Endodermal cell (in vitro differentiated cells): ENCODE measurements around the gene ZNF76. TPM values are rescaled to one million over a fixed set of nuclear protein-coding genes. Genes with fewer than 3 reads are reported as not detected.

Experiments
- DNase-seq: peaks from one replicate; pipeline ENCODE4 v3.0.0-alpha.2; 2017
- H3K27ac ChIP-seq: 2 replicates; pipeline ENCODE4 v1.5.1; 2013; ENCODE audit warnings: mild to moderate bottlenecking, low read depth, low read length, moderate library complexity
- H3K27me3 ChIP-seq: 2 replicates; pipeline ENCODE4 v1.6.1; 2013; ENCODE audit warnings: mild to moderate bottlenecking, low read length, moderate library complexity; ENCODE audit not compliant: insufficient read depth, control insufficient read depth, poor library complexity, severe bottlenecking
- H3K36me3 ChIP-seq: 2 replicates; pipeline ENCODE4 v1.7.0; 2013; ENCODE audit warnings: mild to moderate bottlenecking, low read length, moderate library complexity; ENCODE audit not compliant: control insufficient read depth, insufficient read depth
- H3K4me1 ChIP-seq: one replicate; pipeline ENCODE4 v1.7.0; 2013; ENCODE audit warnings: low read length; ENCODE audit not compliant: control insufficient read depth, insufficient read depth
- H3K4me3 ChIP-seq: 2 replicates; pipeline ENCODE4 v1.5.1; 2013; ENCODE audit warnings: mild to moderate bottlenecking, low read length, moderate library complexity
- H3K9ac ChIP-seq: 2 replicates; pipeline ENCODE4 v1.6.1; 2013; ENCODE audit warnings: mild to moderate bottlenecking, low read length, moderate library complexity; ENCODE audit not compliant: poor library complexity, severe bottlenecking; ENCODE audit errors: extremely low read depth
- H3K9me3 ChIP-seq: 2 replicates; pipeline ENCODE4 v1.6.1; 2013; ENCODE audit warnings: mild to moderate bottlenecking, low read length, moderate library complexity; ENCODE audit not compliant: control insufficient read depth
- H3K27ac Mint-ChIP-seq: 2 replicates; pipeline ENCODE4 v1.8.0; 2020; ENCODE audit warnings: mixed read lengths
- H3K27me3 Mint-ChIP-seq: 2 replicates; pipeline ENCODE4 v1.8.0; 2021; ENCODE audit warnings: mild to moderate bottlenecking, mixed read lengths; ENCODE audit not compliant: insufficient read depth
- H3K36me3 Mint-ChIP-seq: 2 replicates; pipeline ENCODE4 v1.8.0; 2020; ENCODE audit warnings: low read depth, mixed read lengths
- H3K4me1 Mint-ChIP-seq: 2 replicates; pipeline ENCODE4 v1.8.0; 2020; ENCODE audit warnings: mixed read lengths
- H3K4me3 Mint-ChIP-seq: 2 replicates; pipeline ENCODE4 v1.8.0; 2020; ENCODE audit warnings: mild to moderate bottlenecking, moderate library complexity, mixed read lengths
- H3K9me3 Mint-ChIP-seq: 2 replicates; pipeline ENCODE4 v1.8.0; 2020; ENCODE audit warnings: mild to moderate bottlenecking, mixed read lengths
- CTCF ChIP-seq: fragments of 200-600 bp; sonication (generic); conservative IDR thresholded peaks from 2 replicates; pipeline ENCODE4 v1.5.0; 2021; ENCODE audit warnings: antibody characterized with exemption, mild to moderate bottlenecking
- WGBS, 2 experiments: methylation state at CpG; one replicate each; pipeline versions ENCODE4 v1.1.5 to v1.1.7; 2013; ENCODE audit warnings: missing lambda C conversion rate in 2 of 2, mixed read lengths in 1 of 2; ENCODE audit not compliant: insufficient coverage in 1 of 2, insufficient read length in 1 of 2; 5-methylcytosine and 5-hydroxymethylcytosine counted together
- total RNA-seq, 2 donors: library from RNA; stranded (reverse); fragmentation: NEBNext Ultra II Directional in 1 of 2; extraction: Animal tissue kit (Norgen Biotek cat#: 25700) in 1 of 2; gene quantifications; 2 replicates in 1 of 2; 3 replicates in 1 of 2; pipeline ENCODE4 v1.2.1, GENCODE V29; 2021

Gene ZNF76
- total RNA-seq, 2 donors from 2014 or later, result 39.0 to 42.9 TPM

- H3K27ac Mint-ChIP-seq, result peak overlapping the region; percentile 71
- no peak overlapping the region for H3K4me3 Mint-ChIP-seq
- H3K36me3 Mint-ChIP-seq, result peaks cover 12% of the 10 kb centered on the region
- TF ChIP-seq CTCF, result no peak
- peaks cover 31% of the 10 kb centered on the region for H3K4me1 Mint-ChIP-seq
- no peaks in the 10 kb centered on the region for H3K9me3 Mint-ChIP-seq
- H3K27me3 Mint-ChIP-seq, result no peaks in the 10 kb centered on the region
- H3K9ac ChIP-seq, result peak overlapping the region; percentile 27
- H3K27me3 ChIP-seq, result no peaks in the 10 kb centered on the region
- peaks cover 23% of the 10 kb centered on the region for H3K4me1 ChIP-seq
- H3K9me3 ChIP-seq, result no peaks in the 10 kb centered on the region
- WGBS, 2 experiments, result 66% methylated on average over 1 of the region's 2 CpGs; no CpG with 5 or more reads in 1 of the 2 experiments
- no peak overlapping the region for H3K4me3 ChIP-seq
- no peak overlapping the region for H3K27ac ChIP-seq
- no peak for DNase-seq
- H3K36me3 ChIP-seq, result no peaks in the 10 kb centered on the region
Observed at GRCh38 chr6:35267897-35268296, 8.4 kb downstream of the ZNF76 start.

- Mint-ChIP-seq H3K36me3 (peaks cover 12% of the 10 kb centered on the region), H3K9me3 (no peaks in the 10 kb centered on the region), H3K4me1 (peaks cover 14% of the 10 kb centered on the region), H3K4me3 (no peak overlapping the region), H3K27ac (no peak overlapping the region), H3K27me3 (no peaks in the 10 kb centered on the region)
- Histone ChIP-seq H3K4me1 (peaks cover 13% of the 10 kb centered on the region), H3K9me3 (no peaks in the 10 kb centered on the region), H3K27me3 (no peaks in the 10 kb centered on the region), H3K27ac (no peak overlapping the region), H3K9ac (no peak overlapping the region), H3K4me3 (no peak overlapping the region), H3K36me3 (no peaks in the 10 kb centered on the region)
- TF ChIP-seq CTCF, result no peak
- WGBS, 2 experiments, result 95 to 99% methylated on average over 2 of the region's 2 CpGs
- DNase-seq, result no peak
Observed at GRCh38 chr6:35272005-35272404, 12.5 kb downstream of the ZNF76 start.

- Histone ChIP-seq H3K4me1 (no peaks in the 10 kb centered on the region), H3K27ac (no peak overlapping the region), H3K36me3 (no peaks in the 10 kb centered on the region), H3K9me3 (no peaks in the 10 kb centered on the region), H3K27me3 (no peaks in the 10 kb centered on the region), H3K4me3 (no peak overlapping the region), H3K9ac (no peak overlapping the region)
- DNase-seq, result no peak
- Mint-ChIP-seq H3K27ac (no peak overlapping the region), H3K4me3 (no peak overlapping the region), H3K36me3 (peaks cover 12% of the 10 kb centered on the region), H3K9me3 (no peaks in the 10 kb centered on the region), H3K4me1 (peaks cover 3% of the 10 kb centered on the region), H3K27me3 (no peaks in the 10 kb centered on the region)
- WGBS, 2 experiments, result 92 to 100% methylated on average over 3 of the region's 4 CpGs
- TF ChIP-seq CTCF, result no peak
Observed at GRCh38 chr6:35273822-35274559, 14.5 kb downstream of the ZNF76 start.
